Mesodermal cell (in vitro differentiated cells): ENCODE results near the gene LPXN.
"Not testable (repeated sequence)": the region's sequence is repeated elsewhere in the genome, so short reads cannot be mapped to it uniquely, and the experiment has no call there.

Experiments
- H3K27ac ChIP-seq: 2 replicates; pipeline ENCODE4 v1.7.0; 2013; ENCODE audit warnings: mild to moderate bottlenecking, low read depth, low read length, moderate library complexity; ENCODE audit not compliant: severe bottlenecking
- H3K36me3 ChIP-seq: 2 replicates; pipeline ENCODE4 v1.7.1; 2013; ENCODE audit warnings: mild to moderate bottlenecking, low read length, moderate library complexity; ENCODE audit not compliant: control insufficient read depth, insufficient read depth
- H3K4me1 ChIP-seq: one replicate; pipeline ENCODE4 v1.7.1; 2013; ENCODE audit warnings: mild to moderate bottlenecking, low read length; ENCODE audit not compliant: insufficient read depth, control insufficient read depth, poor library complexity, severe bottlenecking
- H3K4me3 ChIP-seq: 2 replicates; pipeline ENCODE4 v1.7.0; 2013; ENCODE audit warnings: low read length, control low read depth, mild to moderate bottlenecking; ENCODE audit not compliant: insufficient read depth, poor library complexity, severe bottlenecking; ENCODE audit errors: extremely low read depth
- H3K9me3 ChIP-seq: 2 replicates; pipeline ENCODE4 v1.7.1; 2013; ENCODE audit warnings: mild to moderate bottlenecking, low read length, moderate library complexity; ENCODE audit not compliant: control insufficient read depth
- WGBS, 2 experiments: methylation state at CpG; one replicate each; pipeline ENCODE4 v1.1.5; 2013; ENCODE audit warnings: missing lambda C conversion rate in 2 of 2; ENCODE audit not compliant: insufficient coverage in 2 of 2; 5-methylcytosine and 5-hydroxymethylcytosine counted together

The LPXN gene

GRCh38 chr11:58579192-58580129, 3.8 kb upstream of the LPXN start:
- H3K4me1 ChIP-seq, result peaks cover 7% of the 10 kb centered on the region
- H3K4me3 ChIP-seq, result peak overlapping the region; percentile 86
- peak overlapping the region; percentile 97 for H3K27ac ChIP-seq
- no peaks in the 10 kb centered on the region for H3K36me3 ChIP-seq
- no peaks in the 10 kb centered on the region for H3K9me3 ChIP-seq
- 0% methylated on average over 58 to 60 of the region's 78 CpGs for WGBS, 2 experiments

- Histone ChIP-seq H3K4me1 (peaks cover 7% of the 10 kb centered on the region), H3K4me3 (peak within 1 kb of the TSS; percentile 86), H3K36me3 (no peaks in the 10 kb centered on the region), H3K27ac (peak within 1 kb of the TSS; percentile 100), H3K9me3 (no peaks in the 10 kb centered on the region)
- WGBS, 2 experiments, result 0 to 3% methylated on average over 13 to 19 of the region's 51 CpGs
Measured at GRCh38 chr11:58578635-58579191, 3.1 kb upstream of the LPXN start, which contains the start of gene ZFP91. Gene ZFP91 (plus strand): TSS chr11:58579063. CDS start chr11:58579282, 219 bp downstream.

DNA sequence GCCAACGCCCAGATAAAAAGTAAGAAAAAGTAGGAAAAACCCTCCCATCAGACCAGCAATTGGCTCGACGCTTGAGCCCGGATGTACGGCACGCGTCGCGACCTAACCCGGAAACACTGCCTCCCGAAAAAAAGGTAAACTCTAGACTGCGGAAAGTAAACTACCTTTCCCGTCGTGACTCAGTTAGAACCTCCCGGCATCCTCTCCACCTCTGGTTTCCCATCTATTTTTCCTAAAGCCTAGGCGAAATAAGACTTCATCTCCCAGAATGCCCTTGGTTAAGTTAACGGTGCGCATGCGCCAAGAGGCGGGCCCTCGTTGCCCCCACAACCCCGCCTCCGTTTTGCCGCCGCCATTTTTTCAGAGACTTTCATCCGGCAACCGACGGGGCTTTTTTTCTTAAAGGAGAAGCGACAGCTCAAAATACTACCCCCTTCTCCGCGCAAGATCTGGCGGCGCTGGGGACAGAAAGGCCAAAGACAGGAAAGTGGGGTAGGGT, 2.5 kb upstream of the LPXN start:
- Histone ChIP-seq H3K4me1 (peaks cover 7% of the 10 kb centered on the region), H3K4me3 (peak overlapping the region; percentile 86), H3K27ac (peak overlapping the region; percentile 100), H3K9me3 (no peaks in the 10 kb centered on the region), H3K36me3 (no peaks in the 10 kb centered on the region)
- WGBS, 2 experiments, result 0% methylated on average over 16 to 25 of the region's 33 CpGs

GRCh38 chr11:58577555-58578135, 2.0 kb upstream of the LPXN start:
- 1 to 5% methylated on average over 15 to 19 of the region's 21 CpGs for WGBS, 2 experiments
- H3K4me1 ChIP-seq, result peaks cover 7% of the 10 kb centered on the region
- H3K4me3 ChIP-seq, result peak overlapping the region; percentile 86
- no peaks in the 10 kb centered on the region for H3K36me3 ChIP-seq
- peak overlapping the region; percentile 100 for H3K27ac ChIP-seq
- H3K9me3 ChIP-seq, result no peaks in the 10 kb centered on the region

GRCh38 chr11:58576887-58577471, 1.3 kb upstream of the LPXN start:
- Histone ChIP-seq H3K4me3 (peak overlapping the region; percentile 86), H3K27ac (peak overlapping the region; percentile 100), H3K9me3 (no peaks in the 10 kb centered on the region), H3K36me3 (no peaks in the 10 kb centered on the region), H3K4me1 (peaks cover 7% of the 10 kb centered on the region)
- 73% methylated on average over 2 of the region's 4 CpGs; no CpG with 5 or more reads in 1 of the 2 experiments for WGBS, 2 experiments

GRCh38 chr11:58574881-58575280, 775 bp downstream of the LPXN start:
- H3K9me3 ChIP-seq, result no peaks in the 10 kb centered on the region
- H3K4me1 ChIP-seq, result no peaks in the 10 kb centered on the region
- H3K27ac ChIP-seq, result no peak overlapping the region
- no peak overlapping the region for H3K4me3 ChIP-seq
- no peaks in the 10 kb centered on the region for H3K36me3 ChIP-seq

GRCh38 chr11:58573451-58574104, 2.1 kb downstream of the LPXN start:
- Histone ChIP-seq H3K4me3 (no peak overlapping the region), H3K4me1 (no peaks in the 10 kb centered on the region), H3K9me3 (no peaks in the 10 kb centered on the region), H3K36me3 (no peaks in the 10 kb centered on the region), H3K27ac (no peak overlapping the region)
- WGBS, 2 experiments, result 93% methylated on average over 3 of the region's 4 CpGs; no CpG with 5 or more reads in 1 of the 2 experiments

- not testable (repeated sequence) for H3K27ac ChIP-seq, H3K9me3 ChIP-seq, H3K4me1 ChIP-seq, H3K36me3 ChIP-seq, H3K4me3 ChIP-seq
- WGBS, 2 experiments, result 93% methylated on average over 8 of the region's 14 CpGs; no CpG with 5 or more reads in 1 of the 2 experiments
Measured at GRCh38 chr11:58572906-58573305, 2.8 kb downstream of the LPXN start.

DNA sequence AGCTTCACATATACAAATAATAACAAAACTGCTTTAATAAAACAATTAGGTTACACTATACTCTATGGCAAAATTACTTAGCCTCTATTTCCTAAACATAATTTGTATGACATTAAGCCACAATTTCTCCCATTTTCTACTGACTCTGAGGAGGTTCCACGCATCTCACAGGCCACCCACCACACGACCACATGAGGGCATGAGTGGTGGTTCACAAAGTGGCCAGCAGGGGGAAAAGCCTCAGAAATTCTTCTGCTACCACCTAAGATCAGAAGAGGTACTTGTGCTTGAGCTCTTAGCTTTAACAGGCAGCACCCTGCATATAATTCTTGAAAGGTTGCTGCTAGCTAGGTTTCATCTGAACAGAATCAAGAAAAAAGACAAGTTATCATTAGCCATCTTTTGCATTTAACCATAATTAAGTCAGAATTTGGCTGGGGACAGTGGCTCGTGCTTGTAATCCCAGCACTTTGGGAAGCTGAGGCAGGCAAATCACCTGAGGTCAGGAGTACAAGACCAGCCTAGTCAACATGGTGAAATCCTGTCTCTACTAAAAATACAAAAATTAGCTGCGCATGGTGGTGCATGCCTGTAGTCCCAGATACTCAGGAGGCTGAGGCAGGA, 7.7 kb downstream of the LPXN start:
- 48 to 100% methylated on average over 2 of the region's 4 CpGs for WGBS, 2 experiments
- no peaks in the 10 kb centered on the region for H3K36me3 ChIP-seq
- no peaks in the 10 kb centered on the region for H3K9me3 ChIP-seq
- H3K4me3 ChIP-seq, result no peak overlapping the region
- H3K4me1 ChIP-seq, result no peaks in the 10 kb centered on the region
- no peak overlapping the region for H3K27ac ChIP-seq

DNA sequence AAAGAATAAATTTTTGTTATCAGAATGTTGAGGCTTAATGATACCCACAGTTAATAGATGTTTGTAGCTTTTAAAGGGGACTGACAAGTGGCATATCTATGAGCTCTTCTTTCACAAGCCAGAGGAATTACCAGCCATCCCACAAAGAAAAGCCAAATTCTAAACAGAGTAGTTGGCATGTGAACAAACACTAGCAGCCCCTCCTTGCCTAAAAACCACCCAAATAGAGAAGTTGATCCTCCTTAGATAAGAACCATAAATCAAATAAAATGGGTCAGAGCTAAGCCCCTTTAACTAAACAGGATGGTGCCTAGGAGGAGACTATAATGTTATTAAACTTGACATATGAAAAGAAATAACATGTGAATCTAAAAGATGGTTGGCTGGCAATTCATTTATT, 11.4 kb downstream of the LPXN start:
- no peak overlapping the region for H3K4me3 ChIP-seq
- H3K27ac ChIP-seq, result no peak overlapping the region
- no peaks in the 10 kb centered on the region for H3K4me1 ChIP-seq
- no peaks in the 10 kb centered on the region for H3K36me3 ChIP-seq
- no peaks in the 10 kb centered on the region for H3K9me3 ChIP-seq
